Measurements from ENCODE around the gene PRKCA.
"Not testable (repeated sequence)": the region's sequence is repeated elsewhere in the genome, so short reads cannot be mapped to it uniquely, and the experiment has no call there.

Gene PRKCA

GRCh38 chr17:66448026-66448639 lies 145.7 kb downstream of the PRKCA start:
- no peak for DNase-seq

GRCh38 chr17:66449418-66449977 lies 147.1 kb downstream of the PRKCA start:
- DNase-seq, result no peak

GRCh38 chr17:66450008-66450851 lies 147.8 kb downstream of the PRKCA start:
- no peak for DNase-seq

- DNase-seq, result no peak
Observed at GRCh38 chr17:66450852-66451158, 148.4 kb downstream of the PRKCA start.

- DNase-seq, result no peak
Observed at GRCh38 chr17:66451188-66452149, 149.1 kb downstream of the PRKCA start.

GRCh38 chr17:66455060-66455459 lies 152.6 kb downstream of the PRKCA start:
- DNase-seq, result no peak

- DNase-seq, result not testable (repeated sequence)
Observed at GRCh38 chr17:66457499-66457898, 155.1 kb downstream of the PRKCA start.

GRCh38 chr17:66458782-66459181 lies 156.4 kb downstream of the PRKCA start:
- no peak for DNase-seq

- no peak for DNase-seq
Observed at GRCh38 chr17:66459811-66460270, 157.4 kb downstream of the PRKCA start.

- no peak for DNase-seq
Observed at GRCh38 chr17:66460558-66460957, 158.1 kb downstream of the PRKCA start.

GRCh38 chr17:66461343-66461995 lies 159.1 kb downstream of the PRKCA start:
- no peak for DNase-seq

GRCh38 chr17:66462010-66462409 lies 159.6 kb downstream of the PRKCA start:
- no peak for DNase-seq

- no peak for DNase-seq
Observed at GRCh38 chr17:66464921-66465320, 162.5 kb downstream of the PRKCA start.

GRCh38 chr17:66465701-66466100 lies 163.3 kb downstream of the PRKCA start:
- no peak for DNase-seq

- DNase-seq, result no peak
Observed at GRCh38 chr17:66466106-66466820, 163.8 kb downstream of the PRKCA start.

- DNase-seq, result no peak
Observed at GRCh38 chr17:66466840-66467367, 164.5 kb downstream of the PRKCA start.

GRCh38 chr17:66467766-66468165 lies 165.4 kb downstream of the PRKCA start:
- DNase-seq, result no peak

GRCh38 chr17:66468241-66469087 lies 166.1 kb downstream of the PRKCA start:
- no peak for DNase-seq

- DNase-seq, result no peak
Observed at GRCh38 chr17:66469088-66469442, 166.7 kb downstream of the PRKCA start.

- no peak for DNase-seq
Observed at GRCh38 chr17:66469461-66469860, 167.0 kb downstream of the PRKCA start.

- DNase-seq, result no peak
Observed at GRCh38 chr17:66469890-66470289, 167.5 kb downstream of the PRKCA start.
